Measurements from ENCODE around the gene GPANK1.

GRCh38 chr6:31697555-31697954, 32.8 kb upstream of the GPANK1 start:
- TF ChIP-seq REST (IDR thresholded peaks at IDR 0.05; ENCODE audit: insufficient replicate concordance, low read depth) (no peak), CTCF (IDR thresholded peaks at IDR 0.05; ENCODE audit: insufficient read depth, low read length) (no peak), GABPA (IDR thresholded peaks at IDR 0.05; ENCODE audit: low read depth) (no peak), POLR2AphosphoS5 (IDR thresholded peaks at IDR 0.05; ENCODE audit: low read depth) (no peak), SPI1 (IDR thresholded peaks at IDR 0.05; ENCODE audit: borderline replicate concordance, low read depth) (no peak)

Data from HL-60 (cell line).